OCI-LY3 (cell line): ENCODE data around the gene MED8.

Experiments
- H2AFZ ChIP-seq: fragments of 200-600, 300-600 bp; shearing (Covaris generic); 2 replicates; pipeline ENCODE4 v1.6.0; 2014; ENCODE audit warnings: antibody characterized with exemption, low read depth, low read length
- H3K27ac ChIP-seq: fragments of 200-600, 300-600 bp; sonication (generic); 2 replicates; pipeline ENCODE4 v1.5.1; 2014; ENCODE audit warnings: mild to moderate bottlenecking, low read length, moderate library complexity, mixed read lengths
- H3K27me3 ChIP-seq: fragments of 200-600, 300-600 bp; sonication (generic); 2 replicates; pipeline ENCODE4 v1.6.1; 2014; ENCODE audit warnings: low read depth, low read length, mixed read lengths
- H3K36me3 ChIP-seq: fragments of 200-600, 300-600 bp; sonication (generic); replicated peaks from 2 replicates; pipeline ENCODE3; 2014; ENCODE audit warnings: low read depth, low read length, mixed read lengths
- H3K4me1 ChIP-seq: fragments of 300-600, 200-600 bp; sonication (generic); 2 replicates; pipeline ENCODE4 v1.6.1; 2014; ENCODE audit warnings: low read length, mixed read lengths
- H3K4me2 ChIP-seq: fragments of 200-600, 300-600 bp; sonication (generic); 2 replicates; pipeline ENCODE4 v1.6.1; 2014; ENCODE audit warnings: low read length, mixed read lengths
- H3K4me3 ChIP-seq: fragments of 300-600, 200-600 bp; sonication (generic); 2 replicates; pipeline ENCODE4 v1.5.1; 2014; ENCODE audit warnings: antibody characterized with exemption, mild to moderate bottlenecking, low read length, moderate library complexity
- H3K79me2 ChIP-seq: fragments of 300-600, 200-600 bp; shearing (Covaris generic); 2 replicates; pipeline ENCODE4 v1.6.1; 2014; ENCODE audit warnings: mild to moderate bottlenecking, low read length, mixed read lengths
- H3K9ac ChIP-seq: fragments of 300-600, 200-600 bp; shearing (Covaris generic); 2 replicates; pipeline ENCODE4 v1.6.0; 2014; ENCODE audit warnings: mild to moderate bottlenecking, low read length, moderate library complexity
- H3K9me3 ChIP-seq: fragments of 200-600, 300-600 bp; shearing (Covaris generic); 2 replicates; pipeline ENCODE4 v1.6.1; 2014; ENCODE audit warnings: low read length, mixed read lengths; ENCODE audit not compliant: insufficient read depth
- H4K20me1 ChIP-seq: fragments of 200-600, 300-600 bp; sonication (generic); 2 replicates; pipeline ENCODE4 v1.6.1; 2016; ENCODE audit warnings: low read length, mixed read lengths; ENCODE audit not compliant: insufficient read depth
- EZH2phosphoT487 ChIP-seq: fragments of 200-600 bp; shearing (Covaris generic); IDR thresholded peaks from 2 replicates; pipeline ENCODE4 v1.6.1; 2018; ENCODE audit warnings: antibody characterized with exemption, mixed run types, low read depth
- TF ChIP-seq, protein P1 (sequence below): fragments of 200-600, 300-600 bp; sonication (generic); IDR thresholded peaks from 2 replicates; pipeline ENCODE4 v1.5.1; 2014; ENCODE audit warnings: antibody characterized with exemption, low read length, low read depth

Gene MED8

DNA sequence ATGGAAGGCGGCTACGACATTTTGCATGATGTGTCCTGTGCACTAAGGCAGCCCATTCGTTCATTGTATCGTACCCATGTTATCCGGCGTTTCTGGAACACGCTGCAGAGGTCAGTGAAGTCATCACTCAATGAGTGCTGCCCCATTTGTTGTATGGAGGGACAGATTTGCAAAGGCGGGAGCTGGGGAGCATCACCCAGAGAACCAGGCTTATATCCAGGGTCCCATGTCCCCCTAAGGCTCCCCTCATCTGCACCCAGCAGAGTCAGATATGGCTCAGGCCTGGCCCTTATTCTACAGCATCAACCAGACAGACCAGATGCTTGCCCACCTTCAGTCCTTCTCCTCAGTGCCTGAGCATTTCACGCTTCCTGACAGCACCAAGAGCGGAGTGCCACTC, 31.3 kb upstream of the MED8 start:
- Histone ChIP-seq H3K36me3 (peaks cover 3% of the 10 kb centered on the region), H3K9me3 (no peaks in the 10 kb centered on the region), H2AFZ (no peak overlapping the region), H3K9ac (no peak overlapping the region), H3K4me3 (no peak overlapping the region), H3K4me2 (no peak overlapping the region), H3K27me3 (no peaks in the 10 kb centered on the region), H3K79me2 (no peaks in the 10 kb centered on the region), H4K20me1 (no peaks in the 10 kb centered on the region), H3K4me1 (no peaks in the 10 kb centered on the region), H3K27ac (no peak overlapping the region)
- TF ChIP-seq EZH2phosphoT487, result no peak
- TF ChIP-seq, protein P1, sequence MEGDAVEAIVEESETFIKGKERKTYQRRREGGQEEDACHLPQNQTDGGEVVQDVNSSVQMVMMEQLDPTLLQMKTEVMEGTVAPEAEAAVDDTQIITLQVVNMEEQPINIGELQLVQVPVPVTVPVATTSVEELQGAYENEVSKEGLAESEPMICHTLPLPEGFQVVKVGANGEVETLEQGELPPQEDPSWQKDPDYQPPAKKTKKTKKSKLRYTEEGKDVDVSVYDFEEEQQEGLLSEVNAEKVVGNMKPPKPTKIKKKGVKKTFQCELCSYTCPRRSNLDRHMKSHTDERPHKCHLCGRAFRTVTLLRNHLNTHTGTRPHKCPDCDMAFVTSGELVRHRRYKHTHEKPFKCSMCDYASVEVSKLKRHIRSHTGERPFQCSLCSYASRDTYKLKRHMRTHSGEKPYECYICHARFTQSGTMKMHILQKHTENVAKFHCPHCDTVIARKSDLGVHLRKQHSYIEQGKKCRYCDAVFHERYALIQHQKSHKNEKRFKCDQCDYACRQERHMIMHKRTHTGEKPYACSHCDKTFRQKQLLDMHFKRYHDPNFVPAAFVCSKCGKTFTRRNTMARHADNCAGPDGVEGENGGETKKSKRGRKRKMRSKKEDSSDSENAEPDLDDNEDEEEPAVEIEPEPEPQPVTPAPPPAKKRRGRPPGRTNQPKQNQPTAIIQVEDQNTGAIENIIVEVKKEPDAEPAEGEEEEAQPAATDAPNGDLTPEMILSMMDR, result no peak

DNA sequence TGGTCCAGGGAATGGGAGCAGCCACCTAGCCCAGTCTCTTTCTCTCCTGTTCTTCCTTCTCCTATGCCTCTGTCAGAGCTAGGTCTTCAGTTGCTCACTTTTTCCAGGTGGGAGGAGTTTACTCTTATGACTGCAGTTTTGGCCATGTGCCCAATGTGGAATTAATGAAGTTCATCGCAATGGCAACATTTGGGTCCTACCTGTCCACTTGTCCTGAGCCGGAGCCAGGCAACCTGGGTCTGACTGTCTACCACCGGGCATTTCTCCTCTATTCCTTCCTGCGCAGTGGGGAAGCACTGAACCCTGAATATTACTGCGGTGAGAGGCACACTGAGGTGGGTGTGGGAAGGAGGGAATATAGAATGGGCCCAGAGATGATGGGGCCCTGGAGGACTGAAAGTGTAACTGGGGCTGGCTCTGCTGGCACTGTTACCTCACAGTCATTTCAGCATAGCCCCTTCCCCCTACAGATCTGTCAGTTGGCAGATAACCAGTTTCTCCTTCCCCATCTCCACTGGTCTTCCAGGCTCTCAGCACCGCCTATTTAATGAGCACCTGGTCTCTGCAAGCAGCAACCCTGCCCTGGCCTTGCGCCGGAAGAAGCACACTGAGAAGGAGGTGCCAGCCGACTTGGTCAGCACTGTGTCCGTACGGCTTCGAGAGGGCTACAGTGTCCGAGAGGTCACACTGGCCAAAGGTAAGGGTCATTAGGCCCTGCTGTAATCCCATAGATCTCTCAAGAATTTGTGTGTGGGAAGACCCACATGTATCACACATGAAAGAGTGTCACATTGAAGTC, 30.2 kb upstream of the MED8 start:
- Histone ChIP-seq H3K4me1 (no peaks in the 10 kb centered on the region), H3K9me3 (no peaks in the 10 kb centered on the region), H3K27ac (no peak overlapping the region), H3K36me3 (peaks cover 3% of the 10 kb centered on the region), H3K4me3 (no peak overlapping the region), H3K9ac (no peak overlapping the region), H3K79me2 (no peaks in the 10 kb centered on the region), H4K20me1 (no peaks in the 10 kb centered on the region), H2AFZ (no peak overlapping the region), H3K4me2 (no peak overlapping the region), H3K27me3 (no peaks in the 10 kb centered on the region)
- TF ChIP-seq EZH2phosphoT487, result no peak
- TF ChIP-seq, protein P1, result no peak

DNA sequence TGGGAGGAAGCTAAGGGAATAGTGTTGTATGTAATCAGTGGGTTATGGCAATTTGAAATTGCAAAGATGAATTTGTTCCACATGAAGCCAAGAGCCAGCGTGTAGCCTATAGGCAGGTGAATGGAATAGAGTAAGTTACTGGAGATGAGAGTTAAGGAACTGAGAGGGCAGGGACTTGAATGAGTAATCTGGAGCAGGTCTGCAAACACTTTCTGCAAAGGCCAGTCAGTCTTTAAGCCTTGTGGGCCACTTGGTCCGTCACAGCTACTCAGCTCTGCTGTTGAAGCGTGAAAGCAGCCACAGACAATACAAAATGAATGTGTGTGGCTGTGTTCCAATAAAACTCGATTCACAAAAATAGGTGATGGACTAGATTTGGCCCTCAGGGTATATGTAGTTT, 29.3 kb upstream of the MED8 start:
- no peak overlapping the region for H3K27ac ChIP-seq
- TF ChIP-seq, protein P1, result no peak
- no peak overlapping the region for H2AFZ ChIP-seq
- peaks cover 3% of the 10 kb centered on the region for H3K36me3 ChIP-seq
- H4K20me1 ChIP-seq, result no peaks in the 10 kb centered on the region
- H3K9ac ChIP-seq, result no peak overlapping the region
- H3K79me2 ChIP-seq, result no peaks in the 10 kb centered on the region
- H3K4me3 ChIP-seq, result no peak overlapping the region
- no peaks in the 10 kb centered on the region for H3K4me1 ChIP-seq
- no peaks in the 10 kb centered on the region for H3K27me3 ChIP-seq
- H3K9me3 ChIP-seq, result no peaks in the 10 kb centered on the region
- H3K4me2 ChIP-seq, result no peak overlapping the region

DNA sequence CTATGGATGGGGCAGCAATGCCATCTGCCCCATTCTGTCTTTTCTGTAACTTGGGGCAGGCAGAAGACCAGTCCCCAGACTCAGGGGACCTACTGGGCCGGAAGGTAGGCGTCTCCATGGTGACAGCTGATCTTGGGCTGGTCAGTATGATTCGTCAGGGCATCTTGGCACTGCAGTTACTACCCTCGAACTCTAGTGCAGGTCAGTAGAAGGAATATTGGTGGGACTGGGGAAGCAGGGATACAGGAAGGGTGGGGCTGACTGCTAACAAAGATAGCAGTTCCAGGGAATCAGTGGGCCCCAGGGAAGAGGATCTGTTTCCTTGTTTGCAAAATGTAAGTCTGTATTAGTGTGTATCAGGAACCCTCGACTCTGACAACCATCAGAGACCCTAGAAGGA, 26.3 kb upstream of the MED8 start:
- TF ChIP-seq, protein P1, result no peak
- H3K36me3 ChIP-seq, result peaks cover 3% of the 10 kb centered on the region

More for the DNA sequence above, 26.3 kb upstream of the MED8 start:
- Histone ChIP-seq H3K79me2 (no peaks in the 10 kb centered on the region), H2AFZ (no peak overlapping the region), H4K20me1 (no peaks in the 10 kb centered on the region), H3K4me3 (no peak overlapping the region), H3K4me1 (no peaks in the 10 kb centered on the region), H3K9me3 (no peaks in the 10 kb centered on the region), H3K27me3 (no peaks in the 10 kb centered on the region), H3K4me2 (no peak overlapping the region), H3K9ac (no peak overlapping the region), H3K27ac (no peak overlapping the region)
